ENCODE data around the gene SELE.
"Not testable (repeated sequence)": the region's sequence is repeated elsewhere in the genome, so short reads cannot be mapped to it uniquely, and the experiment has no call there.

SELE gene

DNA sequence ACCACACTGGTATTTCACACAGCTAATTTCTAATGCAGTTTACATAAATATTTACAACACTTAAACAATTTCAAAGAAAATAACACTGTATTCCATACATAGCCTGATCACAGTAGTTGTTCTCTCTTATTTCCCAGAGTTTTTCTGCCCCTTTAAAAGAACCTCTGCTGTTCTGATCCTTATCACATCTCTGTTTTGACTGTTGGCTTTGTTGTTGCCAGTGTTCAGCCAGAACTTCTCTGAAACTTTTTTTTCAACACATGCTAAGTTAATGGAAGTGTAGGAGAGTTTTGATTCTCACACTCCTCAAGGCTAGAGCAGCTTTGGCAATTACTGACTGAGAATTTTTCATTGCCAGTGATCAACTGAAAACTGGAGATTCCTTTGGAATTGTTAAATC is 11.1 kb downstream of the SELE start:
- DNase-seq (ENCODE audit: low spot score) = no peak

DNA sequence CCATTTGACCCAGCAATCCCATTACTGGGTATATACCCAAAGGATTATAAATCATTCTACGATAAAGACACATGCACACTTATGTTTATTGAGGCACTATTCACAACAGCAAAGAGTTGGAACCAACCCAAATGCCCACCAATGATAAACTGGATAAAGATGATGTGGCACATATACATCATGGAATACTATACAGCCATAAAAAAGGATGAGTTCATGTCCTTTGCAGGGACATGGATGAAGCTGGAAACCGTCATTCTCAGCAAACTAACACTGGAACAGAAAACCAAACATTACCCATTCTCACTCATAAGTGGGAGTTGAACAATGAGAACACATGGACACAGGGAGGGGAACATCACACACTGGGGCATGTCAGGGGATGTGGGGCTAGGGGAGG is 18.8 kb downstream of the SELE start:
- not testable (repeated sequence) for DNase-seq (ENCODE audit: low spot score)

DNA sequence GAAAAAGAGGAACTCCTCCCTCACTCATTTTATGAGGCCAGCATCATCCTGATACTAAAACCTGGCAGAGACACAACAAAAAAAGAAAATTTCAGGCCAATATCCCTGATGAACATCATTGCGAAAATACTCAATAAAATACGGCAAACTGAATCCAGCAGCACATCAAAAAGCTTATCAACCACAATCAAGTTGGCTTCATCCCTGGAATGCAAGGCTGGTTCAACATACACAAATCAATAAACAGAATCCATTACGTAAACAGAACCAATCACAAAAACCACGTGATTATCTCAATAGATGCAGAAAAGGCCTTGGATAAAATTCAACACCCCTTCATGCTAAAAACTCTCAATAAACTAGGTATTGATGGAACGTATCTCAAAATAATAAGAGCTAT is 20.8 kb downstream of the SELE start:
- not testable (repeated sequence) for DNase-seq (ENCODE audit: low spot score)

DNA sequence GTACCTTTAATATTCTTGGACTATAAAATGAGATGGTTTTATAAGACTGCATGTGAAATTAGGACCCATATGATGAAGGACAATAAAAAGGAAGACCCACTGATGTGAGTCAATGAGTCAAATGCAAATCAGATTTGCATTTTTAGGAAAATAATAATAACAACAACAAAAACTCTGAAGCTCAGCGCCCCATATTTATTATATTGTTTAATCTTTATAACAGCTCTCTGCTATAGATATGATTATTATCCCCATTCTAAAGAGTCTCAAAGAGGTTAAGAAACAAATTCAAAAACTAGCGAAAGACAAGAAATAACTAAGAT is 21.6 kb downstream of the SELE start:
- no peak for DNase-seq (ENCODE audit: low spot score)

DNA sequence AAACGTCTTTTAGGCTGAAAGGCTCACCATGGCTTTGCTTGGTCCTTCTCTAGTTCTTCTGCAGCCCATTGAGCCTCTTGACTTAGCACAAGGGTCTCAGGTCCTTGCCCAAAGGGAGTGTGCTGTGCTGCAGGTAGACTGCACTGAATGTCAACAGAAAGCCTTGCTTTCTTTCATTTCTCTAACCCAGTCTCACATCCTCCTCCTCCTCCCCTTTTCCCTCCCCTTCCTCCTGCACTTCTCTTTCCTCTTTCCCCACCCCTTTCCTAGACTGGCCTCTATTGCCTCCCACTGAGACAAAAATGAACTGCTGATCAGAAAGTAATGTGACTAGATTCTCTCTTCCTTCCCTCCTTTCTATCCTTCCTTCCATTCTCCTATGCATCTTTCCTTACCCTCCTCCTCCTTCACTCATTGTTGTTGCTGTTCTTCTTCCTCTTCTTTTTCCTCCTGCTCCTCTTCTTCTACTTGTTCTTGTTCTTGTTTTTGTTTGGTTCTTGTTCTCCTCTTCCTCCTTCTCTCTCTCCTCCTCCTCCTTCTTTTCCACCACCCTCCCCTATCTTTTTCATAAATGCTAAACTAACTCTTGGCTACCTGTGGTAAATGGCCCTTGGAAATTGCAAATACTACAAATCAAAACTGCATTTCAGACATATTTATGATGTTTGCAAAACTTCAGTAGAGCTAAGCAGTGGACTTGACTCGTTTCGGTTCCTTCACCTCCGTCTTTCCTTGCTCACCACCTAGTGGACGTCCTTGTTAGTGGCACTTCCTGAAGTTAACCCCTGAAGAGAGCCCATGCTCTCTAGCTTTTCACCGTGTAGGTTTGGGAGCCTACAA is 22.2 kb downstream of the SELE start, which contains the start of gene SELL:
SELL (minus strand) TSS at position 152 of the 840 bp plus-strand sequence; CDS start at position 30, 122 bp downstream.
- peak; percentile 73 for DNase-seq (ENCODE audit: low spot score)

DNA sequence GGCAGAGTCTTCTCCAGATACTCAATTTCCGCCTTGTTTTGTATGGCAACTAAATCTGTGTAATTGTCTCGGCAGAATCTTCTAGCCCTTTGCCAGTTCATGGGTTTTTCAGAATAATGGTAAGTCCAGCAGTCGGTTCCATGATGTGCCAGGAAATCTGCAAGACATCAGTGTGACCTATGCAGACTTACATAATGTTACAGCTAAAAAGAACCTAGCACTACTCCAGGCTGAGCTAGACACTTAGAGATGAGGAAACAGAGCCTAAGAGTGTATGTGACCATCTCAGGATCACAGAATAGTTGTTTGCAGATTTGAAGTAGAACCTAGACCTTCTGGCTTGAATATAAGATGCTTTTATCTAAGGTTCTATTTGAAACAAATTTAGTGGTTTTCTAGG is 25.2 kb downstream of the SELE start:
- DNase-seq (ENCODE audit: low spot score) = no peak

DNA sequence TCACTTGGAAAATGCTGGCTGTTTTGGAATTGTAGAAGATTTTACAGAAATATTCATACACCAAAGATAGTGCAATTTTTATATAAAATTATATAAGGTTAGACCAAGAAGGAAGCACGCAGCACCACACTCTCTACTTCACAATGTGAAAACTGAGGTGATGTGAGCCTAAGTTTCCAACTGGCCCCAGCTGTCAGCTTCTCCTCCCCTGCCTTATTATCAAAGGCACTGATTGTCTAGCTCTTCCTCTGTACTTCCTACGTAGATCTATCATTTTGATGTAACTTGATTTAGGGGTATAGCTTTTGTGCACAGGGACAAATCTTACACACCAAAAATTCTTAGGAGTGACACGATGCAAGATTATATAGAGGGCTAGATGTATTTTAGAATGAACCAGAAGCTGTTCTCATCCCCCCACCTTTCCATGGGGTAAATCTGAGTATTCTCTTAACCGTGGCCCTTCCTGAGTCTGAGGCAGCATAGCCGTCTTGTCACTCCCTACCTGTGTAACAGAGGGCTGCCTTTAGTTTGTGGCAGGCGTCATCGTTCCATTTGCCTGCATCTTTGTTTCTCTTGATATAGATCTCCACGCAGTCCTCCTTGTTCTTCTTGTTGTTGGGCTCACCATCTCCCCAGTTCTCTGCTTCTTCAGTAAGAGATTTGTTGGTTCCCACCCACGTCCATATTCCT is 25.8 kb downstream of the SELE start:
- DNase-seq (ENCODE audit: low spot score) = no peak

DNA sequence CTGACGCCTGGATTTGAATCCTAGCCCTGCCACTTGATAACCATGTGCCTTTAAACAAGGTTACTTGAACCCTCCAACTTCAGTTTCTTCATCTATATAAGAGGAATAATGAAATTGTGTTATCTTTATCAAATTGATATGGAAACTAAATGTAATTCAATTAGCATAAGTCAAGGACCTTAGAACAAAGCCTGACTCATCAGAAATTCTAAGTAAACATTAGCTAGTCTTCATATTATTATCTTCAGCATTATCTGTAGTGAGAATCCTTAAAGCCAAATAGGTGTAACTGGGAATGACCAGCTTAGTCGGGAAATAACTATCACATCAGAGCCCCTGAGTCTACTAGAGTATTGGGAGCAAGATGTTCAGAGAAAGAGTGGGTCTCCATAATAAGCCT is 29.1 kb downstream of the SELE start:
- DNase-seq (ENCODE audit: low spot score) = no peak

DNA sequence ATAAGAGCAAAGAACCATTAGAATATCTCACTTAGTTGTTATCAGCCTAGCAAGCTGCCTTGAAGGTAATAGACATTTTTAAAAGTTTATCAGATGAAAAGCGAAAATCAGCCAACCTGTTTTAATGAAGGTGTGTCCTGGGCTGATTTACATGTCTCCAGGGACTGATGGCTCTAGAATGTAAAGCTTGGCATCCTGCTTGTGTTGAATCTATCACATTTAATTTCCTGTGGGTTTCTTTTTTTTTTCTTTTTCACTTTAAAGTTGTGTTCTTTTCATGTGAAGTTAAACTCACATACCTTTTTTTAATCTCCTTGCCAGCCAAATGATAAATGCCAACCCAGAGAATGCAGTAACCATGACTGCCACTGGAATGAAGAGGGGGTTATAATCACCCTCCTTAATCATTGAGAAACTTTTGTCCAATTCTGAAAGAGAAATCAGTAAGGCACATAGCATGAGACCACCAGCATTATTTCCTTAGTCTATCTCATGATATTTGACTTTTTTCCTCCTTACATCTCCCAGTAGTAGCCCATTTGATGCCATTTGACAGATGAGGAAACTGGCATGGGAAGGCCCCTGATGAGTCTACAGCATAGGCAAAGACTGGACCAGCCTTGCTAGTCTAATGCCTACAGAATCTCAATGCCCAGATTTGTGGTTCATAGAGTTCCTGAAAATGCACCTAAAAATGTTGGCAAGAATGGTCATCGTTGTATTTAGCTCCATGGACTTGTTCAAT is 32.4 kb downstream of the SELE start:
- DNase-seq (ENCODE audit: low spot score) = no peak

DNA sequence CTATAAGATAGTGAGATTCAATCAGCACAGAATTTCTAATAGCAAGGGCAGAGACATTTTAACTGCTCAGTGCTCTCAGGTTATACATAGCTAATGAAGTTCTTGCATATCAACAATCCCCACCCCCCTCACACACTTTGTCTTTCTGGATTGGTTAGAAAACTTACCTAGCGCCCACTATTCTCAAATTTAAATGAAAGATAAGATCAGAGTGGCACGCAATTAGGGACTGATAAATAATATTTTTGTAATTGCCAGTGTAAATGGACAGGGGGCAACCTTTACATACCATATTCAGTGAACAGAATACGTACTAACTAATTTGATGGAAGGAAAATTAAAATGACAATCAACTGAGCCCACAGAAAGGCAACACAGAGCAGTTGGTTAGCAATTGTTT is 34.2 kb downstream of the SELE start:
- DNase-seq (ENCODE audit: low spot score) = no peak

DNA sequence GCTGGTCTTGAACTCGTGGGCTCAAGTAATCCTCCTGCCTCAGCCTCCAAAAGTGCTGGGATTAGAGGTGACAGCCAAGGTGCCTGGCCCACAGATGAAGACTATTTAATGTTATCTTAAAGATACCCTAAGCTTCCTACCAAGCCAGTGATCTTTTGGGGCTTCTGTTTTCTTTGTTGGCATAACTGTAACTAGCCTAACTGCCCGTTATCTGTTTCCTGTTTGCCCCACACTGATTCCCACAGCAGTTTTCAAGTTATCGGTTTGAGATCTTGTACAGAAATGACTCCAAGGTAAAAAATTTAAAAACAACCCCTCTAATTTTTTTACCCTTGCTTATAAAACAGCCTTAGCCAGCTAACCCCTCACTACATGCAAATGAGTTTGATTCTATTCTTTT is 34.9 kb downstream of the SELE start:
- no peak for DNase-seq (ENCODE audit: low spot score)

DNA sequence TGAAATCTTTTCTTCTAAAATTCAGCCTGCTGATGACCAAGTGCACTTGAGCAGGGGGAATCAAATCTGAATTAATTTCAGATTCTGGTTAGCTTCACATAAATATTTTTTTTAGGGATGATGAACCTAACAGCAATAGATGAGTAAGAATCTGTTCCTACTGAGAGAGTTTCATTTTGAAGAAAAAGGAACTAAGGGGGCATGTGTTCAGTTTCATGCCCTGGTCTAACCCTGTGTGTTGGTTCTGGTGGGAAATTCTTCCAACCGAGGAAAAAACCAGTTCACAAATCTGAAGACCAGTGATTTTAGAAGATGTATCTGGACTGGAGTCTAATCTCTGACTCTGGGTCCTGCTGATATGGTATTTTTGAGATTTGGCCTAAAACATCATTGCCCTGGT is 36.1 kb downstream of the SELE start:
- no peak for DNase-seq (ENCODE audit: low spot score)

DNA sequence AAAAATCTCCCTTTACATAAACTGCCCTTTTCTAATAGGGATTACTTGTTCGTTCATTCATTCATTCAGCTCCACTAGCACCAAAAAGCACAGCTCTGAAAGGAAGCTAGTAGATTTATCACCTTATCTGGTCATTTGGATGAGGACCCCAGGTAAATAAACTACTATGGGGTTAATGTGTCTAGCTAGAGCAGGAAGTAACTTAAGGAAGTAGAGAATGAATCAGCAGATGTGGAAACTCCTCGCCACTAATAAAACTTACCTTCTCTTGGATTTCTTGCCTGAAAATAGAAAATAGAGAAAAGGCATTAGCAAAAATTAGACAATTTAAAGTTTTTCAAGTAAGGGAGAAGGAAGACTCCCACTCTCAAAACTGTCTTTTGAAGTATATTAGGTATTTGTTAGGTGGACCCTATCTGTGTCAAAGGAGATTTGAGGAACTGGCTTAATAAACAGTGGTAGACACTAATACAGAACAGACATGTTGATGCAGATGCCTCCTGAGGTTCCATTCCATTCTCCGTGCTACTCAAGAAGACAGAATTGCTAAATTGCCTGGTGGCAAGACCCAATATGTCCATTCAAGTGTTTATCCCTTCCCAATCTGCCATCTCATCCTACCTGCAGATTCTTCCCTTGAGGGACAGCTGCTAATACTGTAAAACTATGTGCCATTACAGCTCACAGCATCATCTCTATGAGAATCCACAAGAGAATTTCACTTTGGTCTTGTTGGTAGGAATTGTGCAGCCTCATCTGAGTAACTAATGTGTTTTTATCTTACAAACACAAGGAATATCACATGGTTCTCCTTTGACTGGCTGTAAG is 37.4 kb downstream of the SELE start:
- no peak for DNase-seq (ENCODE audit: low spot score)

DNA sequence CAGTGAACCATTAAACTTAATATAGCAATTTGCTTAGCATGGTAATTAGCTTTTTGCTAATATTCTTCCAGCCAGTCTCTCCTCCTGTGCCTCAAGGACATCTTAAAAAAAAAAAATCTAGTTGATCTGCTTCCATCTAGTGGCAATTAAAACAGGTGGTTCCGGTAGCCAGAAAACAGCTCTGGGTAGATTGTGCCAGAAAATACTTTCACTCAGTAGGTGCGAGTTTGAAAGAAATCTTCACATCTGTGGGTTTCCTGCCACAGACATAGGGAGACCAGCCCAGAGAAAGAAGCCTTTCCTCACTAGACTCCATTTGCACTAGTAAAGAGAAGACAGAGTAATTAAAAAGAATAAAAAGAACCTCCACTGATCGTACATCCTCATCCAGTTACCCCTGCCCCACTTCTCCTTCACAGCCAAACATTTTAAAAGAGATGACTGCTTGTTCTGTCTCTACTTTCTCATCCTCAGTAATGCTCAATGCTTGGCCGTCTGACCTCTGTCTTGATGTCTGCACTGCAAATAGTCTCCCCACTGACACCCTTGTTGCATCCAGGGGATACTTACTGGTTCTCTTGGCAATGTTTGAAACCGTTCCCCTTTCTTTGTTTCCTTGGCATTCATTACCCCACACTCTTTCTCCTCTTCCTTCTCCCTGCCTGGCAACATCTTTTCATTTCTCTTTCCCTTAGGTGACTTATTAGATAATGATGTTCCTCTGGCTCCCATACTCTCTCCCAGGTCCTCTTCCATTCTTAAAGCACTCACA is 39.4 kb downstream of the SELE start:
- DNase-seq (ENCODE audit: low spot score) = no peak

DNA sequence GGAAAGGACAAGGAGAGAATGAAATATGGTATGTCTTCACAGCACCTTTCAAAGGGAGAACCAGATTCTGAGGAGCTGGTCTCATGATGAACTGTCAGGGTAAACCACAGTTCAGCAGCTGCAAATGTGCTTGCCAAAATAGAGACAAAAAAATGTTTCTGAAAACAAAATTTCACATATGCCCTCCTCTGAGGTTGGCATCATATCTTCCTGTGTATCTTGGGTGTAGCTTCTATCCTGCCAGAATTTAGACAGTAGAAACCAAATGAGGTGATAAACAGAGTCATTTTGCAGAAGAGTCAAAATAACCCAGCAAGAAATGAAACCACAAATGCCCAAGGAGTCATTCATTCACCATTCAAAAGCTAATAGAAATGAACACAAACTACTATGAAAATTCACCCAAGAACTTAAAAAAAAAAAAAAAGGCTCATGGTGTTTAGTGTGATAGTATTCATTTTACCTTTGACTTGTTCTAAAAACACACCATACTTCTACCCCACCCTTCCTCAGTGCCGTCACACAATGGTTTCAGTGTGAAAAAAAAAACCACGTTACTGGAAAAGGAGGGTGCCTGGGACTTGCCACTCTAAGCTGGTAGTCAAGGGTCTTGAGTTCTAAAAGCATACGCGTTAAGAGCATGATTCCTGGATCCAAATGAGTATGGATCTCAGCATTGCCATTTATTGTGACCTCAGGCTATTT is 41.0 kb downstream of the SELE start:
- DNase-seq (ENCODE audit: low spot score) = no peak

DNA sequence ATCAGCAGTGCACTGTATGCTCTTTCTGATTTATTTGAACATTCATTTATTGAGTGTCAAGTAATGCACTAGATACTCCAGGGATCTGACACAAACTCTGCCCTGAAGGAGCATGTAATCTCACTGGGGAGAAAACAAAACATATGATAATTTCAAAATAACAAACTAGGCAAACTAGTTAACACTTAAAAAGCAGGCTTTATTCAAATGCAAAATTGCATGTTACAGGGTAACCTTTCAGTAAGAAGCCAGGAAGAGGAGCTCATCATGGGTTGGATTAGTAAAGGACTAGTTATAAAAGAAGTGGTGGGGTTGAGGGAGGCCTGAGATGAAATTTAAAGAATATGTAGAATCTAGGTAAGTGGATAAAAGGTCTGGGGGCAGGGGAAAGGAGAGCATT is 43.4 kb downstream of the SELE start:
- DNase-seq (ENCODE audit: low spot score) = no peak

DNA sequence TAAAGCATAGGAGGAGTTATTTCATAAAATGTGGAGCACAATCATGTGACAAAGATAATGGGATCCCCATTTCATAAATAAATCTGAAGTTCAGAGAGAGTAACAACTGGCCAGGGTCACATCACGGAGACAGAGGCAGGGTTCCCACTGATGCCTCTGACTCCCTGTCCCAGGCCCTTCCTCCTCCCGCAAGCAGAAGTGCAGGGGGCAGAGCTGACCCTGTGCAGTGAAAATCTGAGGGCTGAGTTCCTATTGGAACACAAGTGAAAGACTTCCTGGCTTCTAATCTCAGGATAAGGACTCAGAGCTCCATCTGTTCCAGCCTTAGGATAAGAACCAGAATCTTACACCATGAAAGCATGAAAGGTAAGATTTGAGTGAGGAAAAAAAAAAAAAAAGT is 44.5 kb downstream of the SELE start:
- no peak for DNase-seq (ENCODE audit: low spot score)

DNA sequence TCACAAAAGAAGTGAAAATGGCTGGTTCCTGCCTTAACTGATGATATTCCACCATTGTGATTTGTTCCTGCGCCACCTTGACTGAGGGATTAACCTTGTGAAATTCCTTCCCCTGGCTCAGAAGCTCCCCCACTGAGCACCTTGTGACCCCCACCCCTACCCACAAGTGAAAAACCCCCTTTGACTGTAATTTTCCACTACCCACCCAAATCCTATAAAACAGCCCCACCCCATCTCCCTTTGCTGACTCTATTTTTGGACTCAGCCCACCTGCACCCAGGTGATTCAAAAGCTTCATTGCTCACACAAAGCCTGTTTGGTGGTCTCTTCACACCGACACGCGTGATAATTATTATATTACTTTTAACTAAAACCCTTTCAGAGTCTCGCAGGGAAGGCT is 45.5 kb downstream of the SELE start:
- not testable (repeated sequence) for DNase-seq (ENCODE audit: low spot score)

DNA sequence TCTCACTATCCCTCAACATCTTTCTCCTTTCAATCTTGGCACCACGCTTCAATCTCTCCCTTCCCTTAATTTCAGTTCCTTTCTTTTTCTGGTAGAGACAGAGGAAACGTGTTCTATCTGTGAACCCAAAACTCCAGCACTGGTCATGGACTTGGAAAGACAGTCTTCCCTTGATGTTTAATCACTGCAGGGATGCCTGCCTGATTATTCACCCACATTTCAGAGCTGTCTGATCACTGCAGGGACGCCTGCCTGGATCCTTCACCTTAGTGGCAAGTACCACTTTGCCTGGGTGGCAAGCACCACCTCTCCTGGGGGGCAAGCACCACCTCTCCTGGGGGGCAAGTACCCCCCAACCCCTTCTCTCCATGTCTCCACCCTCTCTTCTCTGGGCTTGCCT is 50.2 kb downstream of the SELE start:
- no peak for DNase-seq (ENCODE audit: low spot score)

DNA sequence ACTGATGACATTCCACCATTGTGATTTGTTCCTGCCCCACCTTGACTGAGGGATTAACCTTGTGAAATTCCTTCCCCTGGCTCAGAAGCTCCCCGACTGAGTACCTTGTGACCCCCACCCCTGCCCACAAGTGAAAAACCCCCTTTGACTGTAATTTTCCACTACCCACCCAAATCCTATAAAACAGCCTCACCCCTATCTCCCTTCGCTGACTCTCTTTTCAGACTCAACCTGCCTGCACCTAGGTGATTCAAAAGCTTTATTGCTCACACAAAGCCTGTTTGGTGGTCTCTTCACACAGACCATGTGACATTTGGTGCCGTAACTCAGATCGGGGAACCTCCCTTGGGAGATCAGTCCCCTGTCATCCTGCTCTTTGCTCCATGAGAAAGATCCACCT is 50.7 kb downstream of the SELE start:
- not testable (repeated sequence) for DNase-seq (ENCODE audit: low spot score)

DNA sequence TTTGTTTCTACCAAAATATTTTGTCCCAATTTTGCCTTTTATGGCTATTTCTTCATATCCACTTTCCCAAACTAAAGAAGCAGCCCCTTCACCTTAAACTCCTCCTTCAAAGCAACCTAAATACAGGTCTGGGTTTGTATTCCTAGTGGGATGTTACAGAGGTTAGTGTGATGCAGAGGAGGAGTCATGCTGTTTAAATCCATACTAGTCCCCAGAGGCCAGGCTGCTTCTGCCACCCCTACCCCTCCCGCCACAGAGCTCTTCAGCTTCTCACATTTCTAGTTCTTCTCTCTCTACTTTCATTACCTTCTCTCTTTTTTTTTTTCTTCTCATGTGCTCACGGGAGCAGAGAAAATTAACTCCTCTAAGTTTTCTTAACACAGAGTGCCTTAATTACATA is 51.8 kb downstream of the SELE start:
- DNase-seq (ENCODE audit: low spot score) = no peak
